ENCODE data around the gene PNLIPRP3. TPM values are rescaled to one million over a fixed set of nuclear protein-coding genes. Genes with fewer than 3 reads are reported as not detected.

The PNLIPRP3 gene
- total RNA-seq, 1 donor from 2014 or later: not detected

- no peak overlapping the region for H3K4me3 Mint-ChIP-seq (ENCODE audit: unreplicated experiment)
- TF ChIP-seq CTCF (IDR thresholded peaks at IDR 0.05; ENCODE audit: partially characterized antibody, unreplicated experiment): no peak
- DNase-seq: no peak
- H3K9me3 Mint-ChIP-seq (ENCODE audit: unreplicated experiment): no peaks in the 10 kb centered on the region
- H3K27me3 Mint-ChIP-seq (ENCODE audit: unreplicated experiment): no peaks in the 10 kb centered on the region
- H3K27ac Mint-ChIP-seq (ENCODE audit: unreplicated experiment): no peak overlapping the region
- H3K4me1 Mint-ChIP-seq (ENCODE audit: low read depth, unreplicated experiment): no peaks in the 10 kb centered on the region
- no peaks in the 10 kb centered on the region for H3K36me3 Mint-ChIP-seq (ENCODE audit: unreplicated experiment)
These were observed 42.4 kb downstream of the PNLIPRP3 start for GRCh38 chr10:116470071-116470470.

GRCh38 chr10:116470768-116471415 is 43.2 kb downstream of the PNLIPRP3 start:
- peak; percentile 28 for TF ChIP-seq CTCF (IDR thresholded peaks at IDR 0.05; ENCODE audit: partially characterized antibody, unreplicated experiment)
- H3K27me3 Mint-ChIP-seq (ENCODE audit: unreplicated experiment): no peaks in the 10 kb centered on the region
- H3K36me3 Mint-ChIP-seq (ENCODE audit: unreplicated experiment): no peaks in the 10 kb centered on the region
- no peaks in the 10 kb centered on the region for H3K4me1 Mint-ChIP-seq (ENCODE audit: low read depth, unreplicated experiment)
- no peak overlapping the region for H3K27ac Mint-ChIP-seq (ENCODE audit: unreplicated experiment)
- no peak overlapping the region for H3K4me3 Mint-ChIP-seq (ENCODE audit: unreplicated experiment)
- H3K9me3 Mint-ChIP-seq (ENCODE audit: unreplicated experiment): no peaks in the 10 kb centered on the region
- peak; percentile 53 for DNase-seq

- no peak overlapping the region for H3K27ac Mint-ChIP-seq (ENCODE audit: unreplicated experiment)
- no peaks in the 10 kb centered on the region for H3K27me3 Mint-ChIP-seq (ENCODE audit: unreplicated experiment)
- no peaks in the 10 kb centered on the region for H3K36me3 Mint-ChIP-seq (ENCODE audit: unreplicated experiment)
These were observed 45.2 kb downstream of the PNLIPRP3 start for GRCh38 chr10:116472891-116473290.

GRCh38 chr10:116475866-116476265 is 48.2 kb downstream of the PNLIPRP3 start:
- Mint-ChIP-seq H3K27ac (ENCODE audit: unreplicated experiment) (no peak overlapping the region), H3K27me3 (ENCODE audit: unreplicated experiment) (no peaks in the 10 kb centered on the region), H3K4me3 (ENCODE audit: unreplicated experiment) (no peak overlapping the region), H3K9me3 (ENCODE audit: unreplicated experiment) (peaks cover 3% of the 10 kb centered on the region), H3K36me3 (ENCODE audit: unreplicated experiment) (peaks cover 3% of the 10 kb centered on the region), H3K4me1 (ENCODE audit: low read depth, unreplicated experiment) (peaks cover 14% of the 10 kb centered on the region)
- DNase-seq: no peak
- no peak for TF ChIP-seq CTCF (IDR thresholded peaks at IDR 0.05; ENCODE audit: partially characterized antibody, unreplicated experiment)

More at GRCh38 chr10:116472891-116473290, 45.2 kb downstream of the PNLIPRP3 start:
- DNase-seq: no peak
- Mint-ChIP-seq H3K4me3 (ENCODE audit: unreplicated experiment) (no peak overlapping the region), H3K4me1 (ENCODE audit: low read depth, unreplicated experiment) (peaks cover 2% of the 10 kb centered on the region), H3K9me3 (ENCODE audit: unreplicated experiment) (no peaks in the 10 kb centered on the region)
- TF ChIP-seq CTCF (IDR thresholded peaks at IDR 0.05; ENCODE audit: partially characterized antibody, unreplicated experiment): no peak

GRCh38 chr10:116476461-116476860 is 48.8 kb downstream of the PNLIPRP3 start:
- DNase-seq: no peak
- Mint-ChIP-seq H3K9me3 (ENCODE audit: unreplicated experiment) (peaks cover 4% of the 10 kb centered on the region), H3K27ac (ENCODE audit: unreplicated experiment) (no peak overlapping the region), H3K4me3 (ENCODE audit: unreplicated experiment) (no peak overlapping the region), H3K4me1 (ENCODE audit: low read depth, unreplicated experiment) (peaks cover 14% of the 10 kb centered on the region), H3K27me3 (ENCODE audit: unreplicated experiment) (no peaks in the 10 kb centered on the region), H3K36me3 (ENCODE audit: unreplicated experiment) (peaks cover 6% of the 10 kb centered on the region)
- no peak for TF ChIP-seq CTCF (IDR thresholded peaks at IDR 0.05; ENCODE audit: partially characterized antibody, unreplicated experiment)
